ENCODE data around the gene NME3.

GRCh38 chr16:1780677-1781072 lies 9.3 kb upstream of the NME3 start:
- no peak for TF ChIP-seq CTCF (conservative IDR thresholded peaks at IDR 0.05)
- no peak for TF ChIP-seq ZFX (IDR thresholded peaks at IDR 0.05)
